Measurements from ENCODE around the gene GLCCI1.

GRCh38 chr7:8129318-8129659 lies 160.7 kb downstream of the GLCCI1 start:
- TF ChIP-seq EZH2 (IDR thresholded peaks at IDR 0.05; ENCODE audit: borderline replicate concordance, low read length) (no peak), CTCF (IDR thresholded peaks at IDR 0.05; ENCODE audit: low read length) (no peak)

All from OCI-LY1 (cell line).